A673 (cell line): Measurements from ENCODE around the gene DPPA4. TPM values are rescaled to one million over a fixed set of nuclear protein-coding genes. Genes with fewer than 3 reads are reported as not detected.

Experiments used
- BruUV-seq: library from RNA; stranded (reverse); fragments of 400-500 nt; replicated peaks from 2 replicates; lab custom pipeline; 2021; lab: Mats Ljungman, UMichigan
- CTCF ChIA-PET: fragments of 300-600 bp; sonication (Branson Sonifier 250); formaldehyde crosslinking; loops from one replicate; lab custom pipeline; 2022; ENCODE audit warnings: antibody characterized with exemption; lab: Charles Lee
- POLR2A ChIA-PET: fragments of 300-600 bp; sonication (Branson Sonifier 250); formaldehyde crosslinking; loops from one replicate; lab custom pipeline; 2022; ENCODE audit warnings: antibody characterized with exemption; ENCODE audit not compliant: low non-redundant PET; lab: Charles Lee
- DNase-seq: peaks from one replicate; pipeline ENCODE4 v3.0.0-alpha.2; 2015; ENCODE audit warnings: low spot score
- H3K27ac ChIP-seq: fragments of 200-600 bp; sonication (generic); 2 replicates; pipeline ENCODE4 v1.5.1; 2016; ENCODE audit warnings: mixed run types, low read depth, mild to moderate bottlenecking, mixed read lengths, antibody characterized with exemption, low read length; ENCODE audit not compliant: poor library complexity, severe bottlenecking
- H3K27me3 ChIP-seq: fragments of 200-600 bp; sonication (generic); replicated peaks from 2 replicates; pipeline ENCODE4 v1.6.1; 2017; ENCODE audit warnings: mixed run types, low read depth, mild to moderate bottlenecking, mixed read lengths, antibody characterized with exemption, low read length; ENCODE audit not compliant: insufficient read depth, poor library complexity
- H3K36me3 ChIP-seq: fragments of 200-600 bp; sonication (generic); 2 replicates; pipeline ENCODE4 v1.6.1; 2016; ENCODE audit warnings: mixed run types, mild to moderate bottlenecking, mixed read lengths, antibody characterized with exemption, low read length; ENCODE audit not compliant: insufficient read depth, poor library complexity, severe bottlenecking
- H3K4me1 ChIP-seq: fragments of 200-600 bp; sonication (generic); 2 replicates; pipeline ENCODE4 v1.6.1; 2017; ENCODE audit warnings: mixed run types, mild to moderate bottlenecking, mixed read lengths, antibody characterized with exemption, low read length; ENCODE audit not compliant: insufficient read depth, poor library complexity, severe bottlenecking
- H3K4me3 ChIP-seq: fragments of 200-600 bp; sonication (generic); 2 replicates; pipeline ENCODE4 v1.5.1; 2016; ENCODE audit warnings: low read depth, mixed run types, mild to moderate bottlenecking, mixed read lengths, low read length; ENCODE audit not compliant: poor library complexity, severe bottlenecking
- H3K9me3 ChIP-seq: fragments of 200-600 bp; sonication (generic); 2 replicates; pipeline ENCODE4 v1.6.1; 2016; ENCODE audit warnings: mixed run types, low read depth, mild to moderate bottlenecking, mixed read lengths, antibody characterized with exemption, low read length; ENCODE audit not compliant: poor library complexity, severe bottlenecking
- CTCF ChIP-seq: fragments of 300-800, 200-600 bp; sonication (generic); conservative IDR thresholded peaks from 2 replicates; pipeline ENCODE4 v1.5.1; 2017; ENCODE audit warnings: low read depth, mild to moderate bottlenecking, antibody characterized with exemption, low read length, moderate library complexity, mixed read lengths
- EZH2 ChIP-seq: fragments of 200-600 bp; sonication (generic); IDR thresholded peaks from 2 replicates; pipeline ENCODE4 v1.6.1; 2017; ENCODE audit warnings: borderline replicate concordance, low read depth, mild to moderate bottlenecking, mixed read lengths, antibody characterized with exemption, low read length; ENCODE audit not compliant: poor library complexity, severe bottlenecking
- intact Hi-C: fragments of 100-400 bp; cut with micrococcal nuclease; formaldehyde crosslinking; loops from one replicate; pipeline ENCODE4 v1.10.0; 2022; ENCODE audit not compliant: unreplicated experiment
- total RNA-seq: library from RNA; stranded (reverse); gene quantifications from 2 replicates; pipeline ENCODE4 v1.2.3, GENCODE V29; 2021

DPPA4 gene
- total RNA-seq, 1 experiment from 2014 or later: not detected

DNA sequence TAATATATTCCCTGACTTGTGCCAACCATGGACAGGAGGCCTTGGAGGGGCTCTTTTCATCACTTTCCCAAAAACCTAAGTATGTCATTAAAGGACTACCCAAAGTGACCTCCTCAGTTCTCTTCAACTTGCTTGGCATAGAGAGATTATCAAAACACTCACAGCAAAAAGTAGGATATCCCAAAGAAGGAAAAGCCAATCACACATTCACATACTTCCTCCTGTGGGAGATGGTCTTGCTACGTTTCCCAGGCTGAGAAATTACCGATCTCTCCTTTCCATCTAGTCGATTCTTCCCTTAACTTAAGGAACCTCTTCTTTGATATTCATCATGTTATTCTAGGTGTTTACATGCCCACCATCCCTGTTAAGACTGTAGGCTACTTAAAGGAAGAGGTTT is 9.1 kb downstream of the DPPA4 start:
- H3K9me3 ChIP-seq: no peaks in the 10 kb centered on the region
- no peak overlapping the region for H3K4me3 ChIP-seq
- H3K27me3 ChIP-seq: no peaks in the 10 kb centered on the region
- ChIA-PET POLR2A (no interaction called here), CTCF (no interaction called here)
- no peak overlapping the region for H3K27ac ChIP-seq
- no peak for DNase-seq
- no TSS peak for BruUV-seq
- H3K4me1 ChIP-seq: no peaks in the 10 kb centered on the region
- H3K36me3 ChIP-seq: no peaks in the 10 kb centered on the region
- intact Hi-C loops: no loop called here
- no peak for TF ChIP-seq EZH2
- no peak for TF ChIP-seq CTCF

GRCh38 chr3:109325657-109326056 is 11.7 kb downstream of the DPPA4 start:
- ChIA-PET CTCF (no interaction called here), POLR2A (no interaction called here)
- H3K27ac ChIP-seq: no peak overlapping the region
- DNase-seq: no peak
- BruUV-seq: no TSS peak
- H3K4me1 ChIP-seq: no peaks in the 10 kb centered on the region
- TF ChIP-seq CTCF (no peak), EZH2 (no peak)
- no peaks in the 10 kb centered on the region for H3K27me3 ChIP-seq
- no peak overlapping the region for H3K4me3 ChIP-seq
- no peaks in the 10 kb centered on the region for H3K36me3 ChIP-seq
- no peaks in the 10 kb centered on the region for H3K9me3 ChIP-seq
- intact Hi-C loops: no loop called here

DNA sequence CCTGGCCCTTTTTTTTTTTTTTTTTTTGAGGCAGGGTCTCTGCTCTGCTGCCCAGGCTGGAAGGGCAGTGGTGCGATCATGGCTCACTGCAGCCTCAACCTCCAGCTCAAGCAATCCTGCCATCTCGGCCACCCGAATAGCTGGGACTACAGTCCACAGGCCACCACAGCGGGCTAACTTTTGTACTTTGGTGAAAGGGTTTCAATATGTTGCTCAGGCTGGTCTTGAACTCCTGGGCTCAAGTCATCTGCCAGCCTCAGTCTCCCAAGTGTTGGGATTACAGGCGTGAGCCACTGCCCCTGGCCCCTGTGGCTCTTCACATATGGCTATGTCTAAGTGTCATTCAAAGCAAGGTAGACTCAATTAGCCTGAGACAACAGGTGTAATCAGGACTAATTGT is 12.2 kb downstream of the DPPA4 start:
- no peaks in the 10 kb centered on the region for H3K9me3 ChIP-seq
- H3K4me3 ChIP-seq: no peak overlapping the region
- CTCF ChIA-PET: no interaction called here
- no peaks in the 10 kb centered on the region for H3K4me1 ChIP-seq
- DNase-seq: no peak
- H3K36me3 ChIP-seq: no peaks in the 10 kb centered on the region
- intact Hi-C loops: no loop called here
- no TSS peak for BruUV-seq
- no peaks in the 10 kb centered on the region for H3K27me3 ChIP-seq
- no peak overlapping the region for H3K27ac ChIP-seq
- POLR2A ChIA-PET: no interaction called here
- TF ChIP-seq CTCF (no peak), EZH2 (no peak)
